Measurements from ENCODE around the gene AEBP1.
"Not testable (repeated sequence)": the region's sequence is repeated elsewhere in the genome, so short reads cannot be mapped to it uniquely, and the experiment has no call there.

AEBP1 gene

GRCh38 chr7:44121761-44122420 lies 17.7 kb downstream of the AEBP1 start:
- DNase-seq = no peak

- no peak for DNase-seq
Observed at GRCh38 chr7:44122529-44122928, 18.4 kb downstream of the AEBP1 start.

GRCh38 chr7:44123190-44124003 lies 19.3 kb downstream of the AEBP1 start, which contains the start of gene POLD2:
POLD2 (minus strand) TSS chr7:44123548; CDS start chr7:44122053, 1,495 bp downstream.
- peak; percentile 97 for DNase-seq

DNA sequence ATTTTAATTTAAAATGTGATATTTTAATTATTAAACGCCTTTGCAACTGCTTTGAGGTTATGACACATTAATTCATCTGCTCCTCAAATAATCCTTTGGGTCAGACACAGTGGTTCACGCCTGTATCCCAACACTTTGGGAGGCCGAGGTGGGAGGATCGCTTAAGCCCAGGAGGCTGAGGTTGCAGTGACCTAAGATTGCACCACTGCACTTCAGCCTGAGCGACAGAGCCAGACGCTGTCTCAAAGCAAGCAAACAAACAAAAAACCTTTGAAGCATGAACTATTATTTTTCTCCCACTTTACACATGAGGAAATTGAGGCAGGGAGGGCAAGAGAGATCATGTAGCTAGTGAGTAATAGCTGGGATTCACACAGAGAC lies 20.7 kb downstream of the AEBP1 start:
- DNase-seq = no peak

- DNase-seq = not testable (repeated sequence)
Observed at GRCh38 chr7:44126574-44126973, 22.4 kb downstream of the AEBP1 start.

GRCh38 chr7:44127161-44127560 lies 23.0 kb downstream of the AEBP1 start:
- DNase-seq = no peak

DNA sequence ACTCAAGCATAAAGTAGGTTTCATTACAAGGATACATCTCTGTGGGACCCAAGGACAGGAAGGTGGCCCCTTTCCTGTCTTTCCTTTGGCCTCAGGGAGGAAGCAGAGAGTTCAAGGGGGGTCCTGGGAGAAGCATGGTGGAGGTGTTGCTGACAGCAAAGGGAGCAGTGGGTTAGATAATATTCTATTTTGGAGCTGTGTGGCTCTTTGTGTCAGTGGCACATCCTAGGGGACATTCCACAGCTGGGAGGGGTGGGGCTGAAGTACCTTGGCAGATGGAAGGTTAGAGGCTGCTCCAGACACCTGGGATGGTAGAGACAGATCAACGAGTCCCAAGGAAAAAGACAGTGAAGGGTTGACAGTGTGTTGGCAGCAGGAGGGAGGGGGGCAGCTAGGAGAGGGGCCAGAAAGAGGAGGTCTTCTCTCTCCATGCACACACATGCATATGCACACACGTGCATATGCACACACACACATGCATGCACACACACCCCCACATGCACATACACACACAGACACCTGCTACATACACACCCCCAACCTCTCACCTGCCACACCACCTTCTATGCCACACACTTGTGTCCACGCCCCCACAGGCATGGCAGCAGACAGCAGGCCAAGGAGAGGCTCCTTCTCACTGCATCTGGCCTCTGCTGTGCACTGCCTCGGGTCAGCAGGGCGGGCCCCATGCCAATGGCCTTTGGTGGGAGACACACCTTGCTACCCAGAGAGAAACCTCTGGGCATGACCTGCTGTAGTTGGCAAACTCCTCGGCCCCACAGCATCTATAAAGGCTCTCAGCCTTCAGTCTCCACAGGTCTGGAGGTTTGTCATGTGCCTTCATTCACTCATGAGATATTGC lies 24.8 kb downstream of the AEBP1 start:
- DNase-seq = no peak

- no peak for DNase-seq
Observed at GRCh38 chr7:44131173-44132029, 27.3 kb downstream of the AEBP1 start.

DNA sequence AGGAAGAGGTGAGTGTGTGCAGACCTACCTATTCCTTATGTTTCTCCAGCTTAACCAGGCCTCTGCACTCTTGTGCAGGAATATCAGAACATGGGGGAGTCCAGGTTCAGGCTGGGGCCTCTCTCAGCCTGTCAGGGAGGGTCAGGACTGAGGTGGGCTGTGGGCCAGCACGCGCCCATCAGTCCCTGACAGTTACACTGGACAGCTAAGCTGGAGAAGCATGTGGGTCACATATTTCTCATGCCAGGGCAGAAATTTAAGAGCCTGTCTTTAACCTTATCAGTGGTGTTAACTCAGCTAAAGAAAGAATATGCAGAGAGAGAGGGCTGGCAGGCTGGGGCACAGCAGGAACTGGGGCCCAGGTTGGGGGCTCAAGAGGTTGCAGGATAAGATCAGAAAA lies 27.9 kb downstream of the AEBP1 start:
- no peak for DNase-seq

- no peak for DNase-seq
Observed at GRCh38 chr7:44133295-44133694, 29.1 kb downstream of the AEBP1 start.

GRCh38 chr7:44134943-44135628 lies 30.9 kb downstream of the AEBP1 start:
- no peak for DNase-seq

GRCh38 chr7:44136731-44137130 lies 32.6 kb downstream of the AEBP1 start:
- DNase-seq = no peak

DNA sequence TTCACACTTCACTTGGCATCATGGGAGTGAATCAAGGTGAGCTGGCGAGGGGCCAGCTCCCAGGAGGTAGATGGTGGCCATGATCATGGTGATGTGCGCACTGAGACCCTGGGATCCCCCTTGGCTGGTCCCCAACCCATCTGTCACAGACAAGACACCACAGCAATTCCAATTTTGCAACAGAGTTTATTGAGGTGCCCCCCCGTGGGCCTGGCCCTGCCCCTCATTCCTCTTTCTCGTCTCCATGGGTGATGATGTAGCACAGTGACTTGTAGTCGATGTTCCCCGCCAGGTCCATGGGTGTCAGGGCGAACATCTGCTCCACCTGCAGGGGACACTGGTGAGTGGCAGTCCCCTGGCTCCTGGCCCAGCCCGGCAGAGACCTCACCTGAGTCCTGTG lies 34.6 kb downstream of the AEBP1 start:
- DNase-seq = no peak

DNA sequence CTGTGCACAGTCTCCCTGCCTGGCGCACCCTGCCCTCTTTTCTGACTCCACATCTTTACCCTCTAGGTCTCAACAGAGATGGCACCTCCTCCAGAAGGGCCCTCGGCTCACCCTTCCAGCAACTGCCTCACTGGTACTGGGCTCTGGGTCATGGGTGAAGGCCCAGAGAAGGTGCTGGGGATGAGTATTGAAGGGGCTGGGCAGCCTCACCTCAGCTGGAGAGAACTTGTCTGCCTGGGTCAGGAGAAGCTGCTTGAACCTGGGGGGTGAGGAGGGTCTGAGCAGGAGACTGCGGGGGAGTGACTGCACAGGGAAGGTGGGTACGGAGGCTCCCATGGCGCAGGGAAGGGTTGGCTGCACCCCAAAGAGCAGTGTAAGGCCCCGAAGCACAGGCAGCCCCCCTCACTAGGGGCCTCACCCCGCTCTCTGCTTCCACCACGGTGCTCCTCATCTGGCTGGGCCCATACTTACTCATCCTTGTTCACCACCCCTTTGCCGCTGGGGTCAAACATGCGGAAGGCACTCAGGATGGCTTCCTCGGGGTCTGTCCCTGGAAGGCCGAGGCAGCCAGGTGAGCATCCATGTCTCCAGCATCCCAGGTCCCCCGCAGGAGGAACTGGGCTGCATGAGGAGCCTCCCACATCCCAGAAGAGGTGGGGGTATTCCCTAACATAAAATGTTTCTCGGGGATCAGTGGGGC lies 35.3 kb downstream of the AEBP1 start:
- no peak for DNase-seq

GRCh38 chr7:44140341-44140740 lies 36.2 kb downstream of the AEBP1 start:
- DNase-seq = no peak

- DNase-seq = no peak
Observed at GRCh38 chr7:44141221-44141850, 37.2 kb downstream of the AEBP1 start, which contains the start of gene MYL7. MYL7 (minus strand) TSS chr7:44141332; CDS start chr7:44141305, 27 bp downstream.

GRCh38 chr7:44142028-44142427 lies 37.9 kb downstream of the AEBP1 start:
- DNase-seq = no peak

GRCh38 chr7:44143646-44144250 lies 39.6 kb downstream of the AEBP1 start:
- DNase-seq = no peak

DNA sequence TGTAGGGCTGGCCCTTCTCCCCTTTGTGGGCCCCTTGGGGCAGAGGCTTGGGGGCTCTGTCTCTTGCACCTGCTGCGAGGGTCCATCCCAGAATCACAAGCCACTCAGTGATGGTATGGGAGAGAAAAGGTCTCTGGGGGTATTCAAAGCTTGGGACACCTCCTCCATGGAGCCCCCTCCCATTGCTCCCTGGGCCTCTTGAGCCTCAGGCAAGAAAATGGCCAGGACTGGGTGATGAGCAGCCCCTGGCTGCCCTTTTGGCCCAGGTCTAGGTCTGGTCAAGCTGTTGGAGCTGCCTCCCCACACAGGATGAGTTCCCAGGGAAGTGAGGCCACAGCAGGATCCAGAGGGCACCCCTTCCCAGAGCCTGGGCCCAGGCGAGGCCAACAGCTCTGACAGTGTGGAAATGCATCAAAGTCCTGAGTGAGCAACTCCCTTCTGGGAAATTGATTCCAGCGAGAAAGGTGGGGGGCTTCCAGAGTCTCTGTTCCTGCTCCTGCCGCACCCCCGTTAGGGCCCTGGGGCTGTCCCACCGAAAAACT lies 40.4 kb downstream of the AEBP1 start:
- no peak for DNase-seq

- DNase-seq = no peak
Observed at GRCh38 chr7:44144968-44145478, 40.9 kb downstream of the AEBP1 start.
